Duodenal mucosa (tissue), 2 donors: ENCODE data around the gene ZC3H18.
A peak's percentile ranks its signal among the peaks of the same experiment; 100 is the strongest.

Experiments used
- H3K27ac ChIP-seq: one replicate; pipeline ENCODE4 v1.7.0; 2013; ENCODE audit warnings: low read depth, low read length
- H3K27me3 ChIP-seq, 2 donors: one replicate each; pipeline ENCODE4 v1.7.0; 2013; ENCODE audit warnings: low read length in 2 of 2, control low read depth in 1 of 2; ENCODE audit not compliant: insufficient read depth in 2 of 2, control insufficient read depth in 1 of 2
- H3K36me3 ChIP-seq, 2 donors: one replicate each; pipeline ENCODE4 v1.7.0; 2013; ENCODE audit warnings: low read length in 2 of 2, control low read depth in 1 of 2; ENCODE audit not compliant: insufficient read depth in 2 of 2, control insufficient read depth in 1 of 2
- H3K4me1 ChIP-seq, 2 donors: one replicate each; pipeline ENCODE4 v1.7.0; 2013; ENCODE audit warnings: low read length in 2 of 2, control low read depth in 1 of 2; ENCODE audit not compliant: insufficient read depth in 2 of 2, control insufficient read depth in 1 of 2
- H3K4me3 ChIP-seq, 2 donors: one replicate each; pipeline ENCODE4 v1.7.0; 2013; ENCODE audit warnings: low read length in 2 of 2, low read depth in 1 of 2
- H3K9ac ChIP-seq, 2 donors: one replicate each; pipeline ENCODE4 v1.7.0; 2013; ENCODE audit warnings: low read length in 2 of 2, low read depth in 1 of 2
- H3K9me3 ChIP-seq, 2 donors: one replicate each; pipeline ENCODE4 v1.7.0; 2013; ENCODE audit warnings: low read length in 2 of 2, control low read depth in 1 of 2; ENCODE audit not compliant: control insufficient read depth in 1 of 2

The ZC3H18 gene

GRCh38 chr16:88566158-88566557 lies 4.0 kb upstream of the ZC3H18 start:
- Histone ChIP-seq H3K4me3 (no peak overlapping the region), H3K36me3 (no peaks in the 10 kb centered on the region), H3K27ac (no peak overlapping the region), H3K9ac (no peak overlapping the region), H3K27me3 (no peaks in the 10 kb centered on the region), H3K4me1 (peaks cover 9 to 12% of the 10 kb centered on the region in 2 donors), H3K9me3 (no peaks in the 10 kb centered on the region)

- H3K4me3 ChIP-seq = peak overlapping the region; percentile 82 to 83
- no peaks in the 10 kb centered on the region for H3K27me3 ChIP-seq
- no peak overlapping the region for H3K27ac ChIP-seq
- H3K4me1 ChIP-seq = peaks cover 18 to 25% of the 10 kb centered on the region in 2 donors
- peaks cover 9 to 15% of the 10 kb centered on the region in 2 donors for H3K36me3 ChIP-seq
- peak overlapping the region; percentile 68 to 80 for H3K9ac ChIP-seq
- H3K9me3 ChIP-seq = no peaks in the 10 kb centered on the region
Measured at GRCh38 chr16:88568710-88569613, 1.2 kb upstream of the ZC3H18 start.

- Histone ChIP-seq H3K4me3 (peak overlapping the region; percentile 82 to 83), H3K36me3 (peaks cover 9 to 15% of the 10 kb centered on the region in 2 donors), H3K27ac (no peak overlapping the region), H3K9ac (peak overlapping the region; percentile 68 to 80), H3K4me1 (peaks cover 18 to 25% of the 10 kb centered on the region in 2 donors), H3K27me3 (no peaks in the 10 kb centered on the region), H3K9me3 (no peaks in the 10 kb centered on the region)
Measured at GRCh38 chr16:88569614-88569984, 604 bp upstream of the ZC3H18 start.

GRCh38 chr16:88570691-88571092 lies 489 bp downstream of the ZC3H18 start:
- Histone ChIP-seq H3K27me3 (no peaks in the 10 kb centered on the region), H3K4me3 (peak overlapping the region; percentile 85 to 87), H3K36me3 (peaks cover 12 to 21% of the 10 kb centered on the region in 2 donors), H3K9me3 (no peaks in the 10 kb centered on the region), H3K27ac (peak overlapping the region; percentile 48), H3K4me1 (peaks cover 18 to 25% of the 10 kb centered on the region in 2 donors), H3K9ac (peak overlapping the region; percentile 58 to 76)

- no peaks in the 10 kb centered on the region for H3K27me3 ChIP-seq
- H3K9ac ChIP-seq = no peak overlapping the region
- H3K4me3 ChIP-seq = no peak overlapping the region
- H3K4me1 ChIP-seq = peaks cover 12 to 19% of the 10 kb centered on the region in 2 donors
- H3K9me3 ChIP-seq = no peaks in the 10 kb centered on the region
- peaks cover 33 to 64% of the 10 kb centered on the region in 2 donors for H3K36me3 ChIP-seq
- no peak overlapping the region for H3K27ac ChIP-seq
Measured at GRCh38 chr16:88575251-88575650, 5.0 kb downstream of the ZC3H18 start.

GRCh38 chr16:88576307-88576706 lies 6.1 kb downstream of the ZC3H18 start:
- H3K9ac ChIP-seq = no peak overlapping the region
- H3K27me3 ChIP-seq = no peaks in the 10 kb centered on the region
- H3K36me3 ChIP-seq = peaks cover 33 to 74% of the 10 kb centered on the region in 2 donors
- no peak overlapping the region for H3K27ac ChIP-seq
- no peak overlapping the region for H3K4me3 ChIP-seq
- no peaks in the 10 kb centered on the region for H3K9me3 ChIP-seq
- peaks cover 8 to 12% of the 10 kb centered on the region in 2 donors for H3K4me1 ChIP-seq

GRCh38 chr16:88577166-88577565 lies 7.0 kb downstream of the ZC3H18 start:
- no peak overlapping the region for H3K4me3 ChIP-seq
- peaks cover 38 to 79% of the 10 kb centered on the region in 2 donors for H3K36me3 ChIP-seq

GRCh38 chr16:88578446-88579313 lies 8.5 kb downstream of the ZC3H18 start:
- peaks cover 38 to 81% of the 10 kb centered on the region in 2 donors for H3K36me3 ChIP-seq

More at GRCh38 chr16:88577166-88577565, 7.0 kb downstream of the ZC3H18 start:
- Histone ChIP-seq H3K27ac (no peak overlapping the region), H3K27me3 (no peaks in the 10 kb centered on the region), H3K4me1 (peaks cover 0 to 3% of the 10 kb centered on the region in 2 donors), H3K9me3 (no peaks in the 10 kb centered on the region), H3K9ac (no peak overlapping the region)

GRCh38 chr16:88580371-88580770 lies 10.2 kb downstream of the ZC3H18 start:
- H3K9me3 ChIP-seq = no peaks in the 10 kb centered on the region
- H3K36me3 ChIP-seq = peaks cover 35 to 78% of the 10 kb centered on the region in 2 donors
- H3K27me3 ChIP-seq = no peaks in the 10 kb centered on the region
- H3K27ac ChIP-seq = no peak overlapping the region
- H3K9ac ChIP-seq = no peak overlapping the region
- H3K4me1 ChIP-seq = no peaks in the 10 kb centered on the region
- H3K4me3 ChIP-seq = no peak overlapping the region

More at GRCh38 chr16:88578446-88579313, 8.5 kb downstream of the ZC3H18 start:
- no peak overlapping the region for H3K4me3 ChIP-seq
- no peak overlapping the region for H3K27ac ChIP-seq
- H3K9me3 ChIP-seq = no peaks in the 10 kb centered on the region
- no peaks in the 10 kb centered on the region for H3K27me3 ChIP-seq
- H3K9ac ChIP-seq = no peak overlapping the region
- H3K4me1 ChIP-seq = no peaks in the 10 kb centered on the region

- no peak overlapping the region for H3K4me3 ChIP-seq
- no peaks in the 10 kb centered on the region for H3K9me3 ChIP-seq
- H3K27ac ChIP-seq = no peak overlapping the region
- H3K27me3 ChIP-seq = no peaks in the 10 kb centered on the region
- H3K36me3 ChIP-seq = peaks cover 35 to 77% of the 10 kb centered on the region in 2 donors
- H3K9ac ChIP-seq = no peak overlapping the region
- no peaks in the 10 kb centered on the region for H3K4me1 ChIP-seq
Measured at GRCh38 chr16:88581033-88581432, 10.8 kb downstream of the ZC3H18 start.
